Esophagus squamous epithelium (tissue), 4 donors: Measurements from ENCODE around the gene MAP2K5.

Source experiments
- CTCF ChIP-seq, 6 experiments: fragments of 450-650 bp in 4 of 6; fragments of 200-600 bp in 2 of 6; sonication (generic) in 2 of 6; IDR thresholded peaks; one replicate each; pipeline ENCODE4 v1.5.1; 2016 to 2019; ENCODE audit warnings: antibody characterized with exemption in 6 of 6, mild to moderate bottlenecking in 4 of 6, moderate library complexity in 4 of 6
- POLR2A ChIP-seq, 4 donors: fragments of 450-650 bp; IDR thresholded peaks; one replicate each; pipeline ENCODE4 v1.6.1; 2017; ENCODE audit warnings: antibody characterized with exemption in 4 of 4, mild to moderate bottlenecking in 4 of 4, moderate library complexity in 3 of 4

- no peak for TF ChIP-seq CTCF (IDR thresholded peaks at IDR 0.05)
- no peak for TF ChIP-seq POLR2A (IDR thresholded peaks at IDR 0.05)
Measured at GRCh38 chr15:67807836-67808235, 265.3 kb downstream of the MAP2K5 start.
